ENCODE data around the gene NEAT1. TPM values are rescaled to one million over a fixed set of nuclear protein-coding genes. Genes with fewer than 3 reads are reported as not detected.
A peak's percentile ranks its signal among the peaks of the same experiment; 100 is the strongest.

NEAT1 gene
- total and polyA plus RNA-seq, 9 of the 15 experiments (the other 6 are each of a cell fraction or from before 2014, with no cell fraction given), result 20.1 to 389 (median 62.8) TPM

DNA sequence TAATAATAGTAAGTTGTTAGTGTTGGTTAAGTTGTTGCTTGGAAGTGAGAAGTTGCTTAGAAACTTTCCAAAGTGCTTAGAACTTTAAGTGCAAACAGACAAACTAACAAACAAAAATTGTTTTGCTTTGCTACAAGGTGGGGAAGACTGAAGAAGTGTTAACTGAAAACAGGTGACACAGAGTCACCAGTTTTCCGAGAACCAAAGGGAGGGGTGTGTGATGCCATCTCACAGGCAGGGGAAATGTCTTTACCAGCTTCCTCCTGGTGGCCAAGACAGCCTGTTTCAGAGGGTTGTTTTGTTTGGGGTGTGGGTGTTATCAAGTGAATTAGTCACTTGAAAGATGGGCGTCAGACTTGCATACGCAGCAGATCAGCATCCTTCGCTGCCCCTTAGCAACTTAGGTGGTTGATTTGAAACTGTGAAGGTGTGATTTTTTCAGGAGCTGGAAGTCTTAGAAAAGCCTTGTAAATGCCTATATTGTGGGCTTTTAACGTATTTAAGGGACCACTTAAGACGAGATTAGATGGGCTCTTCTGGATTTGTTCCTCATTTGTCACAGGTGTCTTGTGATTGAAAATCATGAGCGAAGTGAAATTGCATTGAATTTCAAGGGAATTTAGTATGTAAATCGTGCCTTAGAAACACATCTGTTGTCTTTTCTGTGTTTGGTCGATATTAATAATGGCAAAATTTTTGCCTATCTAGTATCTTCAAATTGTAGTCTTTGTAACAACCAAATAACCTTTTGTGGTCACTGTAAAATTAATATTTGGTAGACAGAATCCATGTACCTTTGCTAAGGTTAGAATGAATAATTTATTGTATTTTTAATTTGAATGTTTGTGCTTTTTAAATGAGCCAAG, 2.7 kb downstream of the NEAT1 start:
- ChIA-PET CTCF (ENCODE audit: low intra/inter-chr PET ratio) (interaction anchor here (1.0 kb wide), 1 partner anchor 80 kb away, joined by 3 read pairs; no protein-coding TSS in a partner anchor), POLR2A (interaction anchor here (0.5 to 17.3 kb wide), 34 partner anchors 9 to 817 kb away, joined by 3 to 1349 read pairs (median 16); partner anchors contain the start of genes DPF2, EHBP1L1, FRMD8 and MALAT1)
- H3K4me1 ChIP-seq (replicated peaks in 1 of 2; ENCODE audit: control insufficient read depth in 2 of 2, insufficient read depth in 2 of 2, low read length in 2 of 2), result peaks cover 22 to 36% of the 10 kb centered on the region in 2 experiments
- no peak for FAIRE-seq
- peaks cover 65% of the 10 kb centered on the region for H4K20me1 ChIP-seq (replicated peaks; ENCODE audit: control insufficient read depth, insufficient read depth, low read length)
- no peaks in the 10 kb centered on the region for H3K9me1 ChIP-seq (ENCODE audit: control insufficient read depth, insufficient read depth, low read length)
- in situ Hi-C loops (cut with MboI), result no loop called here
- no peak overlapping the region for H2AFZ ChIP-seq (ENCODE audit: low read depth, low read length)
- peak in 2 of 4 experiments; percentile 29 to 74 for DNase-seq (ENCODE audit: extremely low read depth in 1 of 4, low spot score in 3 of 4)
- H3K36me3 ChIP-seq (ENCODE audit: control insufficient read depth, insufficient read depth, low read length), result peaks cover 54% of the 10 kb centered on the region
- ATAC-seq, result no peak
- BruUV-seq (replicated peaks), result no TSS peak
- 0% methylated on average over 9 of the region's 9 CpGs for WGBS (ENCODE audit: insufficient coverage, low coverage, missing lambda C conversion rate)
- H3K4me3 ChIP-seq, result peak overlapping the region; percentile 79
- H3K4me2 ChIP-seq (ENCODE audit: insufficient read depth, low read length), result peak overlapping the region; percentile 97
- peak overlapping the region; percentile 98 for H3K27ac ChIP-seq (ENCODE audit: extremely low read depth, low read depth, low read length)
- no peaks in the 10 kb centered on the region for H3K9me3 ChIP-seq (replicated peaks; ENCODE audit: control insufficient read depth, insufficient read depth, low read depth, low read length)
- no peaks in the 10 kb centered on the region for H3K27me3 ChIP-seq (ENCODE audit: control insufficient read depth in 2 of 2, insufficient read depth in 2 of 2, low read length in 2 of 2)
- intact Hi-C loops (cut with micrococcal nuclease), result no loop called here
- H3K79me2 ChIP-seq (ENCODE audit: control insufficient read depth, insufficient read depth, low read length), result peaks cover 98% of the 10 kb centered on the region
- H3K9ac ChIP-seq (ENCODE audit: insufficient read depth in 1 of 2, low read depth in 2 of 2, low read length in 2 of 2), result peak overlapping the region; percentile 98 to 100; a peak in 3 of 4 replicates
- no peak for TF ChIP-seq HDAC1 (IDR thresholded peaks at IDR 0.05)
- peak; percentile 63 for TF ChIP-seq ZNF316 (IDR thresholded peaks at IDR 0.05)
- no peak for TF ChIP-seq CC2D1A (IDR thresholded peaks at IDR 0.05)
- TF ChIP-seq, protein P1, sequence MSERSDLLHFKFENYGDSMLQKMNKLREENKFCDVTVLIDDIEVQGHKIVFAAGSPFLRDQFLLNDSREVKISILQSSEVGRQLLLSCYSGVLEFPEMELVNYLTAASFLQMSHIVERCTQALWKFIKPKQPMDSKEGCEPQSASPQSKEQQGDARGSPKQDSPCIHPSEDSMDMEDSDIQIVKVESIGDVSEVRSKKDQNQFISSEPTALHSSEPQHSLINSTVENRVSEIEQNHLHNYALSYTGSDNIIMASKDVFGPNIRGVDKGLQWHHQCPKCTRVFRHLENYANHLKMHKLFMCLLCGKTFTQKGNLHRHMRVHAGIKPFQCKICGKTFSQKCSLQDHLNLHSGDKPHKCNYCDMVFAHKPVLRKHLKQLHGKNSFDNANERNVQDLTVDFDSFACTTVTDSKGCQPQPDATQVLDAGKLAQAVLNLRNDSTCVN (CRISPR knock-in tag; IDR thresholded peaks at IDR 0.05), result peak; percentile 88; the same call in 1 of the 2 replicates
- no peak for TF ChIP-seq SRSF9 (IDR thresholded peaks at IDR 0.05; ENCODE audit: borderline replicate concordance, low read depth, low read length)
- TF ChIP-seq, protein P2, sequence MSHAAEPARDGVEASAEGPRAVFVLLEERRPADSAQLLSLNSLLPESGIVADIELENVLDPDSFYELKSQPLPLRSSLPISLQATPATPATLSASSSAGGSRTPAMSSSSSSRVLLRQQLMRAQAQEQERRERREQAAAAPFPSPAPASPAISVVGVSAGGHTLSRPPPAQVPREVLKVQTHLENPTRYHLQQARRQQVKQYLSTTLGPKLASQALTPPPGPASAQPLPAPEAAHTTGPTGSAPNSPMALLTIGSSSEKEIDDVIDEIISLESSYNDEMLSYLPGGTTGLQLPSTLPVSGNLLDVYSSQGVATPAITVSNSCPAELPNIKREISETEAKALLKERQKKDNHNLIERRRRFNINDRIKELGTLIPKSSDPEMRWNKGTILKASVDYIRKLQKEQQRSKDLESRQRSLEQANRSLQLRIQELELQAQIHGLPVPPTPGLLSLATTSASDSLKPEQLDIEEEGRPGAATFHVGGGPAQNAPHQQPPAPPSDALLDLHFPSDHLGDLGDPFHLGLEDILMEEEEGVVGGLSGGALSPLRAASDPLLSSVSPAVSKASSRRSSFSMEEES (CRISPR knock-in tag; IDR thresholded peaks at IDR 0.05), result peak; percentile 0; the same call in 1 of the 2 replicates
- TF ChIP-seq ELF1 (tag; IDR thresholded peaks at IDR 0.05), result no peak
- TF ChIP-seq GABPB1 (CRISPR knock-in tag; IDR thresholded peaks at IDR 0.05), result no peak
- TF ChIP-seq DNMT1 (IDR thresholded peaks at IDR 0.05), result 0 out of 2 replicates have a peak, but pooled peaks have one; percentile 9
- no peak for TF ChIP-seq CREB1 (IDR thresholded peaks at IDR 0.05)
- TF ChIP-seq CREB1 (CRISPR knock-in tag; IDR thresholded peaks at IDR 0.05), result 0 out of 2 replicates have a peak, but pooled peaks have one; percentile 44
- TF ChIP-seq, protein P3, sequence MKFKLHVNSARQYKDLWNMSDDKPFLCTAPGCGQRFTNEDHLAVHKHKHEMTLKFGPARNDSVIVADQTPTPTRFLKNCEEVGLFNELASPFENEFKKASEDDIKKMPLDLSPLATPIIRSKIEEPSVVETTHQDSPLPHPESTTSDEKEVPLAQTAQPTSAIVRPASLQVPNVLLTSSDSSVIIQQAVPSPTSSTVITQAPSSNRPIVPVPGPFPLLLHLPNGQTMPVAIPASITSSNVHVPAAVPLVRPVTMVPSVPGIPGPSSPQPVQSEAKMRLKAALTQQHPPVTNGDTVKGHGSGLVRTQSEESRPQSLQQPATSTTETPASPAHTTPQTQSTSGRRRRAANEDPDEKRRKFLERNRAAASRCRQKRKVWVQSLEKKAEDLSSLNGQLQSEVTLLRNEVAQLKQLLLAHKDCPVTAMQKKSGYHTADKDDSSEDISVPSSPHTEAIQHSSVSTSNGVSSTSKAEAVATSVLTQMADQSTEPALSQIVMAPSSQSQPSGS (CRISPR knock-in tag; IDR thresholded peaks at IDR 0.05), result no peak

Measured in K562 (cell line).